LNCaP clone FGC (cell line): Measurements from ENCODE around the gene VAMP3.
A peak's percentile ranks its signal among the peaks of the same experiment; 100 is the strongest.
"Not testable (repeated sequence)": the region's sequence is repeated elsewhere in the genome, so short reads cannot be mapped to it uniquely, and the experiment has no call there.

Experiments
- DNase-seq: peaks from one replicate; pipeline ENCODE4 v3.0.0-alpha.2; 2011; ENCODE audit warnings: low read depth
- H3K4me3 ChIP-seq: 2 replicates; pipeline ENCODE4 v1.5.1; 2011; ENCODE audit warnings: mild to moderate bottlenecking, low read depth, low read length, control low read depth
- CTCF ChIP-seq: IDR thresholded peaks from 2 replicates; pipeline ENCODE4 v1.5.1; 2012; ENCODE audit warnings: mild to moderate bottlenecking; ENCODE audit not compliant: control insufficient read depth, insufficient read depth; ENCODE audit errors: extremely low read depth

The VAMP3 gene

GRCh38 chr1:7783826-7784491 is 12.9 kb downstream of the VAMP3 start, which contains the start of gene PER3:
Gene PER3, plus strand, starts transcription at chr1:7784291. Its CDS starts 587 bp downstream, at chr1:7784878.
- no peak for TF ChIP-seq CTCF
- H3K4me3 ChIP-seq = peak within 1 kb of the TSS; percentile 55
- DNase-seq = peak; percentile 90

- TF ChIP-seq CTCF = no peak
- DNase-seq = no peak
- peak overlapping the region; percentile 48 for H3K4me3 ChIP-seq
Observed at GRCh38 chr1:7784492-7785071, 13.5 kb downstream of the VAMP3 start.

- no peak for DNase-seq
- no peak for TF ChIP-seq CTCF
- no peak overlapping the region for H3K4me3 ChIP-seq
Observed at GRCh38 chr1:7785108-7785507, 14.0 kb downstream of the VAMP3 start.

GRCh38 chr1:7786795-7787194 is 15.7 kb downstream of the VAMP3 start:
- DNase-seq = no peak
- no peak for TF ChIP-seq CTCF
- no peak overlapping the region for H3K4me3 ChIP-seq

GRCh38 chr1:7789828-7790227 is 18.7 kb downstream of the VAMP3 start:
- H3K4me3 ChIP-seq = no peak overlapping the region
- no peak for DNase-seq
- no peak for TF ChIP-seq CTCF

GRCh38 chr1:7791027-7791426 is 19.9 kb downstream of the VAMP3 start:
- DNase-seq, H3K4me3 ChIP-seq: not testable (repeated sequence)

- H3K4me3 ChIP-seq = no peak overlapping the region
- DNase-seq = no peak
- no peak for TF ChIP-seq CTCF
Observed at GRCh38 chr1:7795406-7795805, 24.3 kb downstream of the VAMP3 start.
